Measurements from ENCODE around the gene TMEM108. TPM values are rescaled to one million over a fixed set of nuclear protein-coding genes. Genes with fewer than 3 reads are reported as not detected.

The TMEM108 gene
- total RNA-seq, 2 donors from 2014 or later, result 1.6 TPM; not detected in 1

DNA sequence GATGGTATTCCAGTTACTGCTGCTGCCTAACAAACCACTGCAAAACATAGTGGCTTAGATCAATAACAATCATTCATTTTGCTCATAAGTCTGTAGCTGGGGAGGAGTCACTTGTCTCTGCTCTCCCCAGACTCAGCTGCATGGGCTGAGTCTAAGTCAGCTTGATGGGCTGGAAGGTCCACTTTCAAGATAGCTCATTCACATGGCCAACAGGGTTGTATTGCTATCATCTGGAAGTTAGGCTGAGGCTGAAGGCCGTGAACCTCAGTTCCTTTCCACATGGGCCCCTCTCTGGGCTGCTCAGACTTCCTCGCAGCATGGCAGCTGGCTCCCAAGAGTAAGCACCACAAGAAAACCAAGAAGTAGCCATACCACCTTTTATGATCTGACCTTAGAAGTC, 333.0 kb downstream of the TMEM108 start:
- Histone ChIP-seq H3K27ac (no peak overlapping the region), H3K36me3 (replicated peaks in 1 of 2; ENCODE audit: insufficient read depth in 1 of 2, low read depth in 2 of 2) (no peaks in the 10 kb centered on the region), H3K9me3 (no peaks in the 10 kb centered on the region), H3K4me1 (no peaks in the 10 kb centered on the region), H3K4me3 (no peak overlapping the region), H3K27me3 (no peaks in the 10 kb centered on the region)
- DNase-seq (no peak), ATAC-seq (no peak)
- intact Hi-C loops (cut with DNase I), result no loop called here
- TF ChIP-seq CTCF (IDR thresholded peaks at IDR 0.05) (no peak), POLR2A (IDR thresholded peaks at IDR 0.05) (no peak)
- 83 to 92% methylated on average over 2 of the region's 2 CpGs for WGBS, 2 donors

DNA sequence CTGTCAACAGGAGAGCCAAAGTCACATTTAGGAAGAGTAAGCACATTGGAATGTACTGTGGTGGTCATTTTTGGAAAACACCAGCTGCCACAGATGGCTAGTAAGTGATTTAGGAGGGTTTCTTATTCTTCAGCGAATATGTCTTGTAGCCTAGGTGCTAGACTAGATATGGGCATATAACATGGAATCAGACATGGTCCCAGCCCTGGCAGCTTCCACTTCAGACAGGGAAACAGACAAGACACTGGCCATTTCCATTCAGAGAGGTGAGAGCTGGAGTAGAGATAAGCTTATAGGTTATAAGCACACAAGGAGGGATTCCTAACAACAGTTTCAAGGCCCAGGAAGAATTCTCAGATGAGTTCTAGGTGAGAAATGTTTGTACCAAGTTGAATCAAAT, 333.5 kb downstream of the TMEM108 start:
- no peak for ATAC-seq
- intact Hi-C loops (cut with DNase I), result no loop called here
- H3K36me3 ChIP-seq (replicated peaks in 1 of 2; ENCODE audit: insufficient read depth in 1 of 2, low read depth in 2 of 2), result no peaks in the 10 kb centered on the region
- WGBS, 2 donors, result 86 to 93% methylated on average over 1 of the region's 1 CpG
- no peaks in the 10 kb centered on the region for H3K4me1 ChIP-seq
- no peaks in the 10 kb centered on the region for H3K27me3 ChIP-seq
- H3K27ac ChIP-seq, result no peak overlapping the region
- H3K9me3 ChIP-seq, result no peaks in the 10 kb centered on the region
- H3K4me3 ChIP-seq, result no peak overlapping the region
- DNase-seq, result no peak
- TF ChIP-seq POLR2A (IDR thresholded peaks at IDR 0.05), result no peak
- no peak for TF ChIP-seq CTCF (IDR thresholded peaks at IDR 0.05)

DNA sequence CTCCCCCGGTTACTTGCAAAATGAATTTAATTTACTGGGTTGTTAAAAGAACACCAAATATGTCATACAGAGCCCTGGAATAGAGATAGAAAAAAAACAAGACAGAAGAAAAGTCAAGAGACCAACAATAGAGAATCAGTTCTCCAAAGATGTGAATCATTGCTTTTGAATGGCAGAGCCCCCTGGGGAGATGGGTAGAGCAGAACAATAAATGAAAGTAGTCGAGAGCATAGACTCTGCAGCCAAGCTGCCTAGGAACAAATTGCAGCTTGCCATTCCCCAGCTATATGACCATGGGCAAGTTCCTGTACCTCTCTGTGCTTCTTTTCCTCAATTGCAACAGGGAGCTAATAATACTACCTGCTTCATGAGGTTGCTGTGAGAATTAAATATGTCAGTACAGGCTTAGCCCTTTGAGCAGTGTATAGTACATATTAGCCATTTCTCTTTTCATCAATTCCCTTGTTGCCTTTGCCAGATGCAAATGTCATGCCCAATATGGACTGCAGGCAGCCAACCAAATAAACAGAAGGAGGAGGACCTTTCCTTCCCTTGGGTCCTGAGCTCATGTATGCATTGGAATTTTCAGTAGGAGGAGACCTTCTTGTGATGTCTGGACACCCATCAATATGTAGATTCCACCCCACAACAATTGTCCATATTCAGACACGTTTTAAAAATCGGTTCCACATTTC, 336.7 kb downstream of the TMEM108 start:
- TF ChIP-seq POLR2A (IDR thresholded peaks at IDR 0.05) (no peak), CTCF (IDR thresholded peaks at IDR 0.05) (no peak)
- WGBS, 2 donors, result 73 to 76% methylated on average over 4 of the region's 4 CpGs
- no peak overlapping the region for H3K27ac ChIP-seq
- no peaks in the 10 kb centered on the region for H3K36me3 ChIP-seq (replicated peaks in 1 of 2; ENCODE audit: insufficient read depth in 1 of 2, low read depth in 2 of 2)
- intact Hi-C loops (cut with DNase I), result no loop called here
- no peaks in the 10 kb centered on the region for H3K27me3 ChIP-seq
- H3K4me3 ChIP-seq, result no peak overlapping the region
- no peaks in the 10 kb centered on the region for H3K9me3 ChIP-seq
- no peaks in the 10 kb centered on the region for H3K4me1 ChIP-seq
- ATAC-seq (no peak), DNase-seq (no peak)

- no peaks in the 10 kb centered on the region for H3K27me3 ChIP-seq
- no peaks in the 10 kb centered on the region for H3K36me3 ChIP-seq (replicated peaks in 1 of 2; ENCODE audit: insufficient read depth in 1 of 2, low read depth in 2 of 2)
- H3K9me3 ChIP-seq, result no peaks in the 10 kb centered on the region
- H3K4me1 ChIP-seq, result peaks cover 2% of the 10 kb centered on the region
- ATAC-seq, result no peak
- no peak overlapping the region for H3K4me3 ChIP-seq
- no peak overlapping the region for H3K27ac ChIP-seq
- no peak for TF ChIP-seq POLR2A (IDR thresholded peaks at IDR 0.05)
- no peak for TF ChIP-seq CTCF (IDR thresholded peaks at IDR 0.05)
- DNase-seq, result no peak
- intact Hi-C loops (cut with DNase I), result no loop called here
These were observed 337.2 kb downstream of the TMEM108 start for GRCh38 chr3:133375403-133375745.

GRCh38 chr3:133376810-133377209, 338.6 kb downstream of the TMEM108 start:
- no peaks in the 10 kb centered on the region for H3K36me3 ChIP-seq (replicated peaks in 1 of 2; ENCODE audit: insufficient read depth in 1 of 2, low read depth in 2 of 2)
- no peak for DNase-seq
- H3K4me1 ChIP-seq, result peaks cover 16% of the 10 kb centered on the region
- H3K27ac ChIP-seq, result no peak overlapping the region
- ATAC-seq, result no peak
- intact Hi-C loops (cut with DNase I), result no loop called here
- H3K9me3 ChIP-seq, result no peaks in the 10 kb centered on the region
- H3K4me3 ChIP-seq, result no peak overlapping the region
- no peaks in the 10 kb centered on the region for H3K27me3 ChIP-seq
- 61 to 83% methylated on average over 6 of the region's 6 CpGs for WGBS, 2 donors
- TF ChIP-seq CTCF (IDR thresholded peaks at IDR 0.05) (no peak), POLR2A (IDR thresholded peaks at IDR 0.05) (no peak)

All from body of pancreas (tissue), 4 donors.